Measurements from ENCODE around the gene CENPP.

Gene CENPP

DNA sequence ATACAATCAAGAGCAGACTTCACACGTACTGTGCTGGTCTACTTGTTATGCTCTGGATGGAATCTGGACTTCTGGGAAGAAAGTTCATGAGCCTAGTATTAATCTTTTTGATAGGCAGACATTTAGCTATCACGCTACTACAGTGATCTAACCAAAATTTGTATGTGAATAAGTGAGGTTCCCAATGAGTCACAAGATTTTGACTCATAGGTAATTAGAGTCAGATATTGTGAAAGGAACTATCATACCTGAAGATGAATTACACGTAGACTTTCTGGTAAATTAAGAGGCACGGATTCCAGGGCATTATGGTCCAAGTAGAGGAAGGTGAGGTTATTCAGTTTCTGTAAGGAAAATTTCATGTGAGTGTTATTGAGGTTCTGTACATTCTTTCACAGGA is 60.2 kb downstream of the CENPP start:
- TF ChIP-seq EP300 (IDR thresholded peaks at IDR 0.05; ENCODE audit: borderline replicate concordance) (no peak), ZBTB7A (IDR thresholded peaks at IDR 0.05; ENCODE audit: low read depth) (no peak), TAF1 (IDR thresholded peaks at IDR 0.05; ENCODE audit: low read depth) (no peak), YY1 (IDR thresholded peaks at IDR 0.05; ENCODE audit: low read depth) (no peak), EGR1 (IDR thresholded peaks at IDR 0.05) (no peak)
- TF ChIP-seq, protein P1, sequence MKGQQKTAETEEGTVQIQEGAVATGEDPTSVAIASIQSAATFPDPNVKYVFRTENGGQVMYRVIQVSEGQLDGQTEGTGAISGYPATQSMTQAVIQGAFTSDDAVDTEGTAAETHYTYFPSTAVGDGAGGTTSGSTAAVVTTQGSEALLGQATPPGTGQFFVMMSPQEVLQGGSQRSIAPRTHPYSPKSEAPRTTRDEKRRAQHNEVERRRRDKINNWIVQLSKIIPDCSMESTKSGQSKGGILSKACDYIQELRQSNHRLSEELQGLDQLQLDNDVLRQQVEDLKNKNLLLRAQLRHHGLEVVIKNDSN (IDR thresholded peaks at IDR 0.05): no peak
- TF ChIP-seq, protein P2, sequence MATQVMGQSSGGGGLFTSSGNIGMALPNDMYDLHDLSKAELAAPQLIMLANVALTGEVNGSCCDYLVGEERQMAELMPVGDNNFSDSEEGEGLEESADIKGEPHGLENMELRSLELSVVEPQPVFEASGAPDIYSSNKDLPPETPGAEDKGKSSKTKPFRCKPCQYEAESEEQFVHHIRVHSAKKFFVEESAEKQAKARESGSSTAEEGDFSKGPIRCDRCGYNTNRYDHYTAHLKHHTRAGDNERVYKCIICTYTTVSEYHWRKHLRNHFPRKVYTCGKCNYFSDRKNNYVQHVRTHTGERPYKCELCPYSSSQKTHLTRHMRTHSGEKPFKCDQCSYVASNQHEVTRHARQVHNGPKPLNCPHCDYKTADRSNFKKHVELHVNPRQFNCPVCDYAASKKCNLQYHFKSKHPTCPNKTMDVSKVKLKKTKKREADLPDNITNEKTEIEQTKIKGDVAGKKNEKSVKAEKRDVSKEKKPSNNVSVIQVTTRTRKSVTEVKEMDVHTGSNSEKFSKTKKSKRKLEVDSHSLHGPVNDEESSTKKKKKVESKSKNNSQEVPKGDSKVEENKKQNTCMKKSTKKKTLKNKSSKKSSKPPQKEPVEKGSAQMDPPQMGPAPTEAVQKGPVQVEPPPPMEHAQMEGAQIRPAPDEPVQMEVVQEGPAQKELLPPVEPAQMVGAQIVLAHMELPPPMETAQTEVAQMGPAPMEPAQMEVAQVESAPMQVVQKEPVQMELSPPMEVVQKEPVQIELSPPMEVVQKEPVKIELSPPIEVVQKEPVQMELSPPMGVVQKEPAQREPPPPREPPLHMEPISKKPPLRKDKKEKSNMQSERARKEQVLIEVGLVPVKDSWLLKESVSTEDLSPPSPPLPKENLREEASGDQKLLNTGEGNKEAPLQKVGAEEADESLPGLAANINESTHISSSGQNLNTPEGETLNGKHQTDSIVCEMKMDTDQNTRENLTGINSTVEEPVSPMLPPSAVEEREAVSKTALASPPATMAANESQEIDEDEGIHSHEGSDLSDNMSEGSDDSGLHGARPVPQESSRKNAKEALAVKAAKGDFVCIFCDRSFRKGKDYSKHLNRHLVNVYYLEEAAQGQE (IDR thresholded peaks at IDR 0.05; ENCODE audit: low read depth): no peak
- TF ChIP-seq, protein P3, sequence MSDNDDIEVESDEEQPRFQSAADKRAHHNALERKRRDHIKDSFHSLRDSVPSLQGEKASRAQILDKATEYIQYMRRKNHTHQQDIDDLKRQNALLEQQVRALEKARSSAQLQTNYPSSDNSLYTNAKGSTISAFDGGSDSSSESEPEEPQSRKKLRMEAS (IDR thresholded peaks at IDR 0.05): no peak

DNA sequence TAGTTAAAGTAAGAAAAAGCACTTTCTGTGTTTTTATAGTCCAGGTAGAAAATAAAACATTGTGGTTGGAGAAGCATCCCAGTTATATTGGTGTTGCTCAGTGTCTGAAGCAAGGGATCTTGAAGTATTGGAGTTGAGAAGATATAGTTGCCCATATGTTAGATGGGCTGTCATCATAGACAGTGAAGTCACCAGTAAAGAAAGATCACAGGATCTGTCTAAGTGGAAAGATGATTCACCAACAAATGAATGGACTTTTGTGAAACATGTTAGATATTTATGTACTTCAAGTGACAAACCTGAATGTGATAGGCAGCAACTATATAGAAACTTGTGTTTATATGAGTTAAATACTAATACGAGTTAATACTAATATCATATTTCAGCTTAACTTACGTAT is 66.9 kb downstream of the CENPP start:
- TF ChIP-seq TCF12 (IDR thresholded peaks at IDR 0.05; ENCODE audit: low read depth) (no peak), TAF1 (IDR thresholded peaks at IDR 0.05; ENCODE audit: low read depth) (no peak), ZBTB7A (IDR thresholded peaks at IDR 0.05; ENCODE audit: low read depth) (no peak), EP300 (IDR thresholded peaks at IDR 0.05; ENCODE audit: borderline replicate concordance) (no peak), RAD21 (IDR thresholded peaks at IDR 0.05; ENCODE audit: low read depth) (no peak)
- TF ChIP-seq, protein P2 (IDR thresholded peaks at IDR 0.05; ENCODE audit: low read depth): no peak

DNA sequence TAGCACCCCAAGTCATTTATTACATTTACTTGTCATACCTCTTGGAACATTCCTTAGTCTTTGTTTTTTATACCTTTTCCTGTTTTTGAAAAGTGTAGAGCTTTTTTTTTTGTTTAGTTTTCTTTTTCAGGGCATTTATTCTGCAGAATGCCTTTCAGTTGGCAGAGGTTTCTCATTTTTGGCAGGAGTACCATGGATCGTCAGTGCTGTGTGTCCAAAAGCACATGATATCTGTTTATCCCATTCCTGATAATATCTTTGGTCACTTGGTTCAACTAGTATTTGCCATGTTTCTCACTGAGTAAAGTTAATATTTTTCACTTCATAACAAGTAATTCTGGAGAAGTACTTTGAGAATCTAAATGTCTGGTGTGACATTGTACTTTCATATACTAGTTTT is 67.9 kb downstream of the CENPP start:
- TF ChIP-seq EP300 (IDR thresholded peaks at IDR 0.05; ENCODE audit: borderline replicate concordance) (no peak), CREB1 (IDR thresholded peaks at IDR 0.05; ENCODE audit: low read depth) (no peak), NFIC (IDR thresholded peaks at IDR 0.05) (no peak), EGR1 (IDR thresholded peaks at IDR 0.05) (no peak), ZBTB7A (IDR thresholded peaks at IDR 0.05; ENCODE audit: low read depth) (no peak), YY1 (IDR thresholded peaks at IDR 0.05; ENCODE audit: low read depth) (no peak), CEBPB (IDR thresholded peaks at IDR 0.05) (no peak), TEAD4 (IDR thresholded peaks at IDR 0.05) (no peak), RAD21 (IDR thresholded peaks at IDR 0.05; ENCODE audit: low read depth) (no peak), TCF12 (IDR thresholded peaks at IDR 0.05; ENCODE audit: low read depth) (no peak), FOXM1 (IDR thresholded peaks at IDR 0.05; ENCODE audit: borderline replicate concordance, low read depth) (no peak), TAF1 (IDR thresholded peaks at IDR 0.05; ENCODE audit: low read depth) (no peak)
- TF ChIP-seq, protein P3 (IDR thresholded peaks at IDR 0.05): no peak
- TF ChIP-seq, protein P1 (IDR thresholded peaks at IDR 0.05): no peak
- TF ChIP-seq, protein P2 (IDR thresholded peaks at IDR 0.05; ENCODE audit: low read depth): no peak

DNA sequence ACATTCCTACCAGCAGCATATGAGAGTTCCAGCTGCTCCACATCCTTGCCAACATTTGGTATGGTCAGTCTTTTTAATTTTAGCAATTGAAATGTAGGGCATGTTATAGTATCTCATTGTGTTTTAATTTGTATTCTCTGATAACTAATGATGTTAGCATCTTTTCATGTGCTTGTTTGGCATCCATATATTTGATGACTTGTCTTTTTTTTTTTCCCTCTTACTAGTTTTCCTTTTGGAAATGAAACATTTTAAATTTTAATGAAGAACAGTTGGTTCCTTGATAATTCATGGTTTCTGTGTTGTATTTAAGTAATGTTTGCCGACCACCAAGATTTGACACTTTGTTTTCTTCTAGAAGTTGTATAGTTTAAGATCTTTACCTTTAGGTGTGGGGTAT is 69.9 kb downstream of the CENPP start:
- TF ChIP-seq CEBPB (IDR thresholded peaks at IDR 0.05) (no peak), EGR1 (IDR thresholded peaks at IDR 0.05) (no peak), FOXM1 (IDR thresholded peaks at IDR 0.05; ENCODE audit: borderline replicate concordance, low read depth) (no peak), TCF12 (IDR thresholded peaks at IDR 0.05; ENCODE audit: low read depth) (no peak), TAF1 (IDR thresholded peaks at IDR 0.05; ENCODE audit: low read depth) (no peak), NFIC (IDR thresholded peaks at IDR 0.05) (no peak), RAD21 (IDR thresholded peaks at IDR 0.05; ENCODE audit: low read depth) (no peak), EP300 (IDR thresholded peaks at IDR 0.05; ENCODE audit: borderline replicate concordance) (no peak), CREB1 (IDR thresholded peaks at IDR 0.05; ENCODE audit: low read depth) (no peak), ZBTB7A (IDR thresholded peaks at IDR 0.05; ENCODE audit: low read depth) (no peak), TEAD4 (IDR thresholded peaks at IDR 0.05) (no peak), YY1 (IDR thresholded peaks at IDR 0.05; ENCODE audit: low read depth) (no peak)
- TF ChIP-seq, protein P3 (IDR thresholded peaks at IDR 0.05): no peak
- TF ChIP-seq, protein P1 (IDR thresholded peaks at IDR 0.05): no peak
- TF ChIP-seq, protein P2 (IDR thresholded peaks at IDR 0.05; ENCODE audit: low read depth): no peak

All from Ishikawa (cell line).